Measurements from ENCODE around the gene LRRN2. TPM values are rescaled to one million over a fixed set of nuclear protein-coding genes. Genes with fewer than 3 reads are reported as not detected.

LRRN2 gene
- total RNA-seq, 1 experiment from 2014 or later: 2.0 TPM

- CTCF ChIA-PET: interaction anchor here (0.6 kb wide), 4 partner anchors 22 to 495 kb away, joined by 3 to 8 read pairs (median 6); no protein-coding TSS in a partner anchor
Measured at GRCh38 chr1:204588826-204589225, 96.7 kb downstream of the LRRN2 start.

GRCh38 chr1:204587621-204588020, 97.9 kb downstream of the LRRN2 start:
- Histone ChIP-seq H3K4me1 (ENCODE audit: control insufficient read depth, insufficient read depth, low read length) (peaks cover 7% of the 10 kb centered on the region), H3K4me3 (ENCODE audit: low read depth in 2 of 2, low read length in 2 of 2) (no peak overlapping the region), H3K9me3 (ENCODE audit: control insufficient read depth, insufficient read depth, low read depth, low read length) (no peaks in the 10 kb centered on the region), H3K27ac (ENCODE audit: low read length) (no peak overlapping the region), H3K36me3 (ENCODE audit: control insufficient read depth, insufficient read depth, low read length) (no peaks in the 10 kb centered on the region), H3K27me3 (ENCODE audit: control insufficient read depth, insufficient read depth, low read length) (no peaks in the 10 kb centered on the region)
- POLR2A ChIA-PET: no interaction called here
- CTCF ChIA-PET: no interaction called here
- intact Hi-C loops (cut with micrococcal nuclease; ENCODE audit: unreplicated experiment): no loop called here
- ATAC-seq (no peak), DNase-seq (ENCODE audit: low read depth, low spot score) (no peak)
- no TSS peak for BruUV-seq (replicated peaks)
- in situ Hi-C loops (cut with HindIII; ENCODE audit: low pct_unique_long_range_greater_than_20kb, low sequenced_read_pairs): no loop called here
- TF ChIP-seq CTCF (IDR thresholded peaks at IDR 0.05): no peak

More at GRCh38 chr1:204588826-204589225, 96.7 kb downstream of the LRRN2 start:
- in situ Hi-C loops (cut with HindIII; ENCODE audit: low pct_unique_long_range_greater_than_20kb, low sequenced_read_pairs): no loop called here
- DNase-seq (ENCODE audit: low read depth, low spot score) (no peak), ATAC-seq (no peak)
- Histone ChIP-seq H3K9me3 (ENCODE audit: control insufficient read depth, insufficient read depth, low read depth, low read length) (no peaks in the 10 kb centered on the region), H3K4me3 (ENCODE audit: low read depth in 2 of 2, low read length in 2 of 2) (no peak overlapping the region), H3K4me1 (ENCODE audit: control insufficient read depth, insufficient read depth, low read length) (peaks cover 7% of the 10 kb centered on the region), H3K27me3 (ENCODE audit: control insufficient read depth, insufficient read depth, low read length) (no peaks in the 10 kb centered on the region), H3K36me3 (ENCODE audit: control insufficient read depth, insufficient read depth, low read length) (no peaks in the 10 kb centered on the region), H3K27ac (ENCODE audit: low read length) (no peak overlapping the region)
- POLR2A ChIA-PET: no interaction called here
- TF ChIP-seq REST (IDR thresholded peaks at IDR 0.05; ENCODE audit: insufficient read depth in 1 of 2, low read depth in 2 of 2, low read length in 1 of 2) (no peak), TCF7L2 (IDR thresholded peaks at IDR 0.05; ENCODE audit: low read depth, low read length) (no peak), POLR2AphosphoS5 (IDR thresholded peaks at IDR 0.05; ENCODE audit: low read depth, low read length) (no peak), SIN3A (IDR thresholded peaks at IDR 0.05; ENCODE audit: borderline replicate concordance, insufficient read depth, low read depth, low read length) (no peak), CTCF (IDR thresholded peaks at IDR 0.05) (no peak)
- no TSS peak for BruUV-seq (replicated peaks)
- intact Hi-C loops (cut with micrococcal nuclease; ENCODE audit: unreplicated experiment): no loop called here
